ENCODE results near the gene CIAO3. TPM values are rescaled to one million over a fixed set of nuclear protein-coding genes. Genes with fewer than 3 reads are reported as not detected.

CIAO3 gene
- total RNA-seq, 6 experiments from 2014 or later: 16.9 to 20.5 (median 18.0) TPM

GRCh38 chr16:681746-682427 is 58.9 kb downstream of the CIAO3 start:
- H3K27ac Mint-ChIP-seq: peak overlapping the region; percentile 31; the same call in 1 of the 2 replicates
- DNase-seq: no peak
- TF ChIP-seq, protein P1, sequence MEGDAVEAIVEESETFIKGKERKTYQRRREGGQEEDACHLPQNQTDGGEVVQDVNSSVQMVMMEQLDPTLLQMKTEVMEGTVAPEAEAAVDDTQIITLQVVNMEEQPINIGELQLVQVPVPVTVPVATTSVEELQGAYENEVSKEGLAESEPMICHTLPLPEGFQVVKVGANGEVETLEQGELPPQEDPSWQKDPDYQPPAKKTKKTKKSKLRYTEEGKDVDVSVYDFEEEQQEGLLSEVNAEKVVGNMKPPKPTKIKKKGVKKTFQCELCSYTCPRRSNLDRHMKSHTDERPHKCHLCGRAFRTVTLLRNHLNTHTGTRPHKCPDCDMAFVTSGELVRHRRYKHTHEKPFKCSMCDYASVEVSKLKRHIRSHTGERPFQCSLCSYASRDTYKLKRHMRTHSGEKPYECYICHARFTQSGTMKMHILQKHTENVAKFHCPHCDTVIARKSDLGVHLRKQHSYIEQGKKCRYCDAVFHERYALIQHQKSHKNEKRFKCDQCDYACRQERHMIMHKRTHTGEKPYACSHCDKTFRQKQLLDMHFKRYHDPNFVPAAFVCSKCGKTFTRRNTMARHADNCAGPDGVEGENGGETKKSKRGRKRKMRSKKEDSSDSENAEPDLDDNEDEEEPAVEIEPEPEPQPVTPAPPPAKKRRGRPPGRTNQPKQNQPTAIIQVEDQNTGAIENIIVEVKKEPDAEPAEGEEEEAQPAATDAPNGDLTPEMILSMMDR (IDR thresholded peaks at IDR 0.05): no peak
- no peaks in the 10 kb centered on the region for H3K9me3 Mint-ChIP-seq
- peak overlapping the region; percentile 90 for H3K4me3 Mint-ChIP-seq
- peaks cover 14% of the 10 kb centered on the region for H3K4me1 Mint-ChIP-seq (ENCODE audit: low read depth)
- peaks cover 20% of the 10 kb centered on the region for H3K36me3 Mint-ChIP-seq (ENCODE audit: low read depth)
- H3K27me3 Mint-ChIP-seq (ENCODE audit: insufficient read depth): peaks cover 5% of the 10 kb centered on the region; the same call in 1 of the 2 replicates

DNA sequence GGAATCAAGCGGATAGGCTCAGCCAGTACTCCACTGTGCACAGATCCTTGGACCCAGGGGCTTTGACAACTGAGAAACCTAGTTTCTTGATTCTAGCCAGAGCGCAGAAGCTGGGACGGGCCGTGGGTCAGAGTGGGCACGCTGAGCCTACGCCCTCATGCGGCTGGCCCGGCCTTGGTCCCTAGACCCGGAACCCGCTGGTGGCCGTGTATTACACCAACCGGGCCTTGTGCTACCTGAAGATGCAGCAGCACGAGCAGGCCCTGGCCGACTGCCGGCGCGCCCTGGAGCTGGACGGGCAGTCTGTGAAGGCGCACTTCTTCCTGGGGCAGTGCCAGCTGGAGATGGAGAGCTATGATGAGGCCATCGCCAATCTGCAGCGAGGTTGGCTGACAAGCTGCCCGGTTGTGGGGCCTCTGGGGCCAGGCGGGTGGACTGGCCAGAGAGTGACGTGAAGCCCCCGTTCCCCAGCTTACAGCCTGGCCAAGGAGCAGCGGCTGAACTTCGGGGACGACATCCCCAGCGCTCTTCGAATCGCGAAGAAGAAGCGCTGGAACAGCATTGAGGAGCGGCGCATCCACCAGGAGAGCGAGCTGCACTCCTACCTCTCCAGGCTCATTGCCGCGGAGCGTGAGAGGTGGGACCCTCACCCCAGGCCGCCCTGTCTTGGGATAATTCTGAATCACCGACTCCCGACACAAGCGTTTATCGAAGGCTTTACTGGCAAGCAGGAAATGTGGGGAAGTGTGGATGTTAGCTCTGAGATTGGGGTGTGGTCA is 59.6 kb downstream of the CIAO3 start:
- Mint-ChIP-seq H3K27ac (peak overlapping the region; percentile 71), H3K36me3 (ENCODE audit: low read depth) (peaks cover 17% of the 10 kb centered on the region), H3K4me1 (ENCODE audit: low read depth) (peaks cover 14% of the 10 kb centered on the region), H3K27me3 (ENCODE audit: insufficient read depth) (peaks cover 5% of the 10 kb centered on the region; the same call in 1 of the 2 replicates), H3K4me3 (peak overlapping the region; percentile 90), H3K9me3 (no peaks in the 10 kb centered on the region)
- DNase-seq: peak; percentile 20
- TF ChIP-seq, protein P1 (IDR thresholded peaks at IDR 0.05): peak; percentile 38

GRCh38 chr16:680625-680945 is 60.2 kb downstream of the CIAO3 start:
- no peaks in the 10 kb centered on the region for H3K9me3 Mint-ChIP-seq

GRCh38 chr16:679814-680624 is 60.8 kb downstream of the CIAO3 start, which contains the start of gene STUB1:
Gene STUB1, plus strand, starts transcription at chr16:680410. Its CDS starts 116 bp downstream, at chr16:680526.
- Mint-ChIP-seq H3K27me3 (ENCODE audit: insufficient read depth) (peaks cover 5% of the 10 kb centered on the region), H3K4me1 (ENCODE audit: low read depth) (peaks cover 14% of the 10 kb centered on the region), H3K9me3 (no peaks in the 10 kb centered on the region), H3K36me3 (ENCODE audit: low read depth) (peaks cover 12% of the 10 kb centered on the region; the same call in 1 of the 2 replicates), H3K4me3 (peak within 1 kb of the TSS; percentile 90), H3K27ac (peak within 1 kb of the TSS; percentile 72)
- TF ChIP-seq, protein P1 (IDR thresholded peaks at IDR 0.05): no peak
- DNase-seq: peak; percentile 67

More at GRCh38 chr16:680625-680945, 60.2 kb downstream of the CIAO3 start:
- Mint-ChIP-seq H3K36me3 (ENCODE audit: low read depth) (peaks cover 12% of the 10 kb centered on the region; the same call in 1 of the 2 replicates), H3K27me3 (ENCODE audit: insufficient read depth) (peaks cover 3% of the 10 kb centered on the region; the same call in 1 of the 2 replicates), H3K4me1 (ENCODE audit: low read depth) (peaks cover 14% of the 10 kb centered on the region), H3K4me3 (peak overlapping the region; percentile 90), H3K27ac (peak overlapping the region; percentile 71; the same call in 1 of the 2 replicates)
- TF ChIP-seq, protein P1 (IDR thresholded peaks at IDR 0.05): no peak
- no peak for DNase-seq

Small RNA genes within 50 kb of the gene (microRNA-seq; reads per million reads assigned to microRNA genes)
- gene MIR662: not detected

Other genes starting within 250 kb of the CIAO3 start
- 10 to 100 TPM; 35.3 to 41.4 (median 40.2) TPM for gene CAPN15, start 213.3 kb downstream of the CIAO3 start, total RNA-seq (2021; fragmentation: NEBNext Ultra II Directional; extraction: Animal tissue kit (Norgen Biotek cat#: 25700))
- not detected for gene PRR35, start 180.6 kb downstream of the CIAO3 start, total RNA-seq (2021; fragmentation: NEBNext Ultra II Directional; extraction: Animal tissue kit (Norgen Biotek cat#: 25700))
- under 1 TPM in 5 of 6 experiments, not detected in 1; 0.24 to 0.58 (median 0.28) TPM for gene NHLRC4, start 174.0 kb downstream of the CIAO3 start, total RNA-seq (2021; fragmentation: NEBNext Ultra II Directional; extraction: Animal tissue kit (Norgen Biotek cat#: 25700))
- 10 to 100 TPM; 30.4 to 39.5 (median 35.4) TPM for gene PIGQ, start 171.0 kb downstream of the CIAO3 start, total RNA-seq (2021; fragmentation: NEBNext Ultra II Directional; extraction: Animal tissue kit (Norgen Biotek cat#: 25700))
- gene RAB40C, start 150.9 kb downstream of the CIAO3 start, total RNA-seq (2021; fragmentation: NEBNext Ultra II Directional; extraction: Animal tissue kit (Norgen Biotek cat#: 25700)): 10 to 100 TPM; 11.3 to 14.8 (median 12.2) TPM
- gene WFIKKN1, start 110.0 kb downstream of the CIAO3 start, total RNA-seq (2021; fragmentation: NEBNext Ultra II Directional; extraction: Animal tissue kit (Norgen Biotek cat#: 25700)): under 1 TPM in 2 of 6 experiments, not detected in 4; 0.02 to 0.14 TPM
- gene METTL26, start 104.7 kb downstream of the CIAO3 start, total RNA-seq (2021; fragmentation: NEBNext Ultra II Directional; extraction: Animal tissue kit (Norgen Biotek cat#: 25700)): 100 to 1,000 TPM in 5 of 6 experiments, 10 to 100 TPM in 1; 91.6 to 115 (median 105) TPM
- gene MCRIP2, start 99.2 kb downstream of the CIAO3 start, total RNA-seq (2021; fragmentation: NEBNext Ultra II Directional; extraction: Animal tissue kit (Norgen Biotek cat#: 25700)): 10 to 100 TPM; 18.8 to 30.8 (median 24.2) TPM
- gene WDR90, start 91.6 kb downstream of the CIAO3 start, total RNA-seq (2021; fragmentation: NEBNext Ultra II Directional; extraction: Animal tissue kit (Norgen Biotek cat#: 25700)): 10 to 100 TPM; 11.6 to 19.0 (median 17.7) TPM
- 10 to 100 TPM; 73.9 to 93.4 (median 84.8) TPM for gene RHOT2, start 72.9 kb downstream of the CIAO3 start, total RNA-seq (2021; fragmentation: NEBNext Ultra II Directional; extraction: Animal tissue kit (Norgen Biotek cat#: 25700))
- gene RHBDL1, start 65.3 kb downstream of the CIAO3 start, total RNA-seq (2021; fragmentation: NEBNext Ultra II Directional; extraction: Animal tissue kit (Norgen Biotek cat#: 25700)): 1 to 10 TPM; 1.4 to 2.3 (median 1.7) TPM
- 100 to 1,000 TPM; 128 to 161 (median 141) TPM for gene STUB1, start 60.6 kb downstream of the CIAO3 start, total RNA-seq (2021; fragmentation: NEBNext Ultra II Directional; extraction: Animal tissue kit (Norgen Biotek cat#: 25700))
- 10 to 100 TPM in 2 of 6 experiments, 1 to 10 TPM in 4; 7.6 to 10.6 (median 9.3) TPM for gene JMJD8, start 56.7 kb downstream of the CIAO3 start, total RNA-seq (2021; fragmentation: NEBNext Ultra II Directional; extraction: Animal tissue kit (Norgen Biotek cat#: 25700))
- gene WDR24, start 50.6 kb downstream of the CIAO3 start, total RNA-seq (2021; fragmentation: NEBNext Ultra II Directional; extraction: Animal tissue kit (Norgen Biotek cat#: 25700)): 1 to 10 TPM; 8.1 to 9.9 (median 8.7) TPM
- under 1 TPM in 1 of 6 experiments, not detected in 5; 0.05 TPM for gene FBXL16, start 35.2 kb downstream of the CIAO3 start, total RNA-seq (2021; fragmentation: NEBNext Ultra II Directional; extraction: Animal tissue kit (Norgen Biotek cat#: 25700))
- gene METRN, start 25.9 kb downstream of the CIAO3 start, total RNA-seq (2021; fragmentation: NEBNext Ultra II Directional; extraction: Animal tissue kit (Norgen Biotek cat#: 25700)): 100 to 1,000 TPM in 1 of 6 experiments, 10 to 100 TPM in 5; 61.5 to 103 (median 70.4) TPM
- gene ANTKMT, start 19.9 kb downstream of the CIAO3 start, total RNA-seq (2021; fragmentation: NEBNext Ultra II Directional; extraction: Animal tissue kit (Norgen Biotek cat#: 25700)): 10 to 100 TPM; 50.1 to 57.7 (median 54.7) TPM
- gene CCDC78, start 14.6 kb downstream of the CIAO3 start, total RNA-seq (2021; fragmentation: NEBNext Ultra II Directional; extraction: Animal tissue kit (Norgen Biotek cat#: 25700)): 1 to 10 TPM; 2.2 to 4.1 (median 3.4) TPM
- gene HAGHL, start 13.9 kb downstream of the CIAO3 start, total RNA-seq (2021; fragmentation: NEBNext Ultra II Directional; extraction: Animal tissue kit (Norgen Biotek cat#: 25700)): 10 to 100 TPM; 11.4 to 16.6 (median 14.1) TPM
- gene MSLN, start 19.7 kb upstream of the CIAO3 start, total RNA-seq (2021; fragmentation: NEBNext Ultra II Directional; extraction: Animal tissue kit (Norgen Biotek cat#: 25700)): under 1 TPM; 0.17 to 0.61 (median 0.36) TPM
- gene RPUSD1, start 47.4 kb upstream of the CIAO3 start, total RNA-seq (2021; fragmentation: NEBNext Ultra II Directional; extraction: Animal tissue kit (Norgen Biotek cat#: 25700)): 10 to 100 TPM; 23.8 to 32.8 (median 25.8) TPM
- gene CHTF18, start 47.6 kb upstream of the CIAO3 start, total RNA-seq (2021; fragmentation: NEBNext Ultra II Directional; extraction: Animal tissue kit (Norgen Biotek cat#: 25700)): 10 to 100 TPM; 15.2 to 31.7 (median 26.0) TPM
- not detected for gene GNG13, start 59.7 kb upstream of the CIAO3 start, total RNA-seq (2021; fragmentation: NEBNext Ultra II Directional; extraction: Animal tissue kit (Norgen Biotek cat#: 25700))
- gene LMF1, start 230.0 kb upstream of the CIAO3 start, total RNA-seq (2021; fragmentation: NEBNext Ultra II Directional; extraction: Animal tissue kit (Norgen Biotek cat#: 25700)): 10 to 100 TPM; 10.9 to 19.3 (median 14.2) TPM
- under 1 TPM in 2 of 6 experiments, not detected in 4; 0.05 to 0.07 TPM for gene SOX8, start 240.8 kb upstream of the CIAO3 start, total RNA-seq (2021; fragmentation: NEBNext Ultra II Directional; extraction: Animal tissue kit (Norgen Biotek cat#: 25700))

Measured in HFFc6 (cell line).